H1 (cell line): Measurements from ENCODE around the gene SLC27A1. TPM values are rescaled to one million over a fixed set of nuclear protein-coding genes. Genes with fewer than 3 reads are reported as not detected.

Experiments used
- BACH1 ChIP-seq: IDR thresholded peaks from 2 replicates; pipeline ENCODE4 v1.6.1; 2012; ENCODE audit warnings: low read length, improper control_type of control experiment
- CBX5 ChIP-seq: fragments of 300-800, 300-1000 bp; sonication (generic); IDR thresholded peaks from 2 replicates; pipeline ENCODE4 v1.7.1; 2016; ENCODE audit warnings: antibody characterized with exemption, low read length, low read depth
- CEBPB ChIP-seq: IDR thresholded peaks from 2 replicates; pipeline ENCODE4 v1.6.1; 2012; ENCODE audit warnings: low read depth, low read length
- CREB1 ChIP-seq: IDR thresholded peaks from 2 replicates; pipeline ENCODE4 v1.6.1; 2012; ENCODE audit warnings: inconsistent platforms
- FOSL1 ChIP-seq: IDR thresholded peaks from 2 replicates; pipeline ENCODE4 v1.6.1; 2011; ENCODE audit warnings: mild to moderate bottlenecking, low read depth, low read length, moderate library complexity; ENCODE audit not compliant: insufficient read depth
- HDAC2 ChIP-seq, 2 experiments: fragments of 300-600 bp in 1 of 2; sonication (generic) in 1 of 2; IDR thresholded peaks; 2 replicates each; pipeline ENCODE4 v1.6.1; 2011 to 2012; ENCODE audit warnings: low read depth in 2 of 2, low read length in 2 of 2, mild to moderate bottlenecking in 2 of 2, moderate library complexity in 2 of 2, borderline replicate concordance in 1 of 2, inconsistent platforms in 1 of 2
- JUND ChIP-seq: IDR thresholded peaks from 2 replicates; pipeline ENCODE4 v1.6.1; 2011; ENCODE audit warnings: mild to moderate bottlenecking, improper control_type of control experiment, low read length
- KDM1A ChIP-seq: fragments of 200-600, 300-600 bp; sonication (generic); IDR thresholded peaks from 2 replicates; pipeline ENCODE4 v1.7.1; 2016; ENCODE audit warnings: mild to moderate bottlenecking, low read length, borderline replicate concordance
- RNF2 ChIP-seq: fragments of 200-900, 300-1000 bp; sonication (generic); IDR thresholded peaks from 2 replicates; pipeline ENCODE4 v1.7.1; 2016; ENCODE audit warnings: borderline replicate concordance, low read depth, mild to moderate bottlenecking, antibody characterized with exemption, low read length; ENCODE audit not compliant: poor library complexity, severe bottlenecking; ENCODE audit errors: missing control alignments
- SAP30 ChIP-seq: fragments of 300-600 bp; sonication (generic); IDR thresholded peaks from 2 replicates; pipeline ENCODE4 v1.7.1; 2012; ENCODE audit warnings: low read length, moderate library complexity, mild to moderate bottlenecking, inconsistent platforms; ENCODE audit not compliant: insufficient read depth, insufficient replicate concordance
- SIN3A ChIP-seq, 2 experiments: IDR thresholded peaks in 1 of 2; conservative IDR thresholded peaks in 1 of 2; 2 replicates each; pipeline ENCODE4 v1.6.1; 2011 to 2012; ENCODE audit warnings: low read length in 2 of 2, improper control_type of control experiment in 1 of 2, low read depth in 1 of 2, mild to moderate bottlenecking in 1 of 2
- SP1 ChIP-seq: IDR thresholded peaks from 2 replicates; pipeline ENCODE4 v1.6.1; 2011; ENCODE audit warnings: low read depth, low read length
- TAF7 ChIP-seq: optimal IDR thresholded peaks from 2 replicates; pipeline ENCODE3; 2011; ENCODE audit warnings: low read depth, mild to moderate bottlenecking, inconsistent platforms, low read length, moderate library complexity, borderline replicate concordance
- YY1 ChIP-seq: IDR thresholded peaks from 2 replicates; pipeline ENCODE4 v1.6.1; 2011; ENCODE audit warnings: low read depth, mild to moderate bottlenecking, low read length
- polyA plus RNA-seq, 7 experiments: library from polyadenylated mRNA; depleted of rRNA in 3 of 7; stranded (reverse) in 5 of 7; unstranded in 2 of 7; fragments of >200 nt in 5 of 7; fragments of 200-250 nt in 2 of 7; gene quantifications; 1 replicate in 5 of 7; 2 replicates in 1 of 7; 4 replicates in 1 of 7; pipeline versions ENCODE4 v1.2.1 to v1.2.3, GENCODE V29; 2011 to 2013; ENCODE audit warnings: missing spikeins in 2 of 7, mixed read lengths in 2 of 7
- total RNA-seq: library from RNA; stranded (reverse); fragmentation: NEBNext Ultra II Directional; extraction: Animal tissue kit (Norgen Biotek cat#: 25700); gene quantifications from 2 replicates; pipeline ENCODE4 v1.2.1, GENCODE V29; 2021
- TF ChIP-seq, protein P1 (sequence below): IDR thresholded peaks from 2 replicates; pipeline ENCODE4 v1.6.1; 2011; ENCODE audit warnings: low read depth, mild to moderate bottlenecking, low read length; ENCODE audit not compliant: insufficient read depth
- TF ChIP-seq, protein P2 (sequence below): IDR thresholded peaks from 2 replicates; pipeline ENCODE4 v1.6.1; 2012; ENCODE audit warnings: low read length, inconsistent platforms

The SLC27A1 gene
- total and polyA plus RNA-seq, 2 of the 8 experiments (the other 6 are each of a cell fraction or from before 2014, with no cell fraction given): 7.5 to 9.1 TPM

DNA sequence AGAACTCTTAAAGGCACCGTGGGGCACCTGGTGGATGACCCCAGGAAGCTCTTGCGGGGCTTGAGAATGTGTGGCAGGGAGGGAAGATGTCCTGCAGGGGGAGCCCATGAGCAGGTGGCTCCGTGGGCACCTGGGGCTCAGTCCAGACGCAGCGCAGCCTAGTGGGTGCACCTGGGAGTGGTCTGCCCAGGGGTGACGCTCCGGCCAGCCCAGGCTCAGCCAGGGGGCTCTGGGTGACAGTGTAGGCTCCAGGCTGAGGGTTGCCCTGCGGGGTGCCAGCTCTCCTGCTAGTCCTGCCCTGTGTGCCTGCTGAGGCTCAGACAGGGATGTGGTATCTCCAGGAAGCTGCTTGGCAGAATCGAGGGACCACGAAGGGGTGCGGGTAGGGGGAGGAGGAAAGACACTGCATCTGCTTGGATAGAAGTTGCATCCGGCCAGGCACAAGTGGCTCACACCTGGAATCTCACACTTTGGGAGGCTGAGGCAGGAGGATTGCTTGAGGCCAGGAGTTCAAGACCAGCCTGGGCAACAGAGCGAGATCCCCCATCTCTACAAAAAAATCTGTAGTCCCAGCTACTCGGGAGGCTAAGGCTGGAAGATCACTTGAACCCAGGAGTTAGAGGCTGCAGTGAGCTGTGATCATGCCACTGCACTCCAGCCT lies 26.1 kb downstream of the SLC27A1 start (continued):
- TF ChIP-seq SAP30: no peak
- TF ChIP-seq YY1: 0 out of 2 replicates have a peak, but pooled peaks have one; percentile 73
- TF ChIP-seq TAF7: peak; percentile 92
- TF ChIP-seq, protein P1, sequence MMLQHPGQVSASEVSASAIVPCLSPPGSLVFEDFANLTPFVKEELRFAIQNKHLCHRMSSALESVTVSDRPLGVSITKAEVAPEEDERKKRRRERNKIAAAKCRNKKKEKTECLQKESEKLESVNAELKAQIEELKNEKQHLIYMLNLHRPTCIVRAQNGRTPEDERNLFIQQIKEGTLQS: no peak
- TF ChIP-seq KDM1A: no peak
- TF ChIP-seq, protein P2, sequence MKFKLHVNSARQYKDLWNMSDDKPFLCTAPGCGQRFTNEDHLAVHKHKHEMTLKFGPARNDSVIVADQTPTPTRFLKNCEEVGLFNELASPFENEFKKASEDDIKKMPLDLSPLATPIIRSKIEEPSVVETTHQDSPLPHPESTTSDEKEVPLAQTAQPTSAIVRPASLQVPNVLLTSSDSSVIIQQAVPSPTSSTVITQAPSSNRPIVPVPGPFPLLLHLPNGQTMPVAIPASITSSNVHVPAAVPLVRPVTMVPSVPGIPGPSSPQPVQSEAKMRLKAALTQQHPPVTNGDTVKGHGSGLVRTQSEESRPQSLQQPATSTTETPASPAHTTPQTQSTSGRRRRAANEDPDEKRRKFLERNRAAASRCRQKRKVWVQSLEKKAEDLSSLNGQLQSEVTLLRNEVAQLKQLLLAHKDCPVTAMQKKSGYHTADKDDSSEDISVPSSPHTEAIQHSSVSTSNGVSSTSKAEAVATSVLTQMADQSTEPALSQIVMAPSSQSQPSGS: no peak
- no peak for TF ChIP-seq CBX5
- peak; percentile 85 for TF ChIP-seq BACH1
- peak; percentile 56; the same call in 1 of the 2 replicates for TF ChIP-seq SP1
- peak; percentile 74 for TF ChIP-seq CREB1
- peak; percentile 48; the same call in 1 of the 2 replicates for TF ChIP-seq JUND
- no peak for TF ChIP-seq RNF2
- no peak for TF ChIP-seq FOSL1
- TF ChIP-seq CEBPB: no peak
- no peak for TF ChIP-seq HDAC2 (IDR thresholded peaks at IDR 0.05; ENCODE audit: borderline replicate concordance in 1 of 2, low read depth in 2 of 2, low read length in 2 of 2)
- 0 out of 4 replicates have a peak, but pooled peaks have one; percentile 40 to 52 for TF ChIP-seq SIN3A (conservative IDR thresholded peaks at IDR 0.05 in 1 of 2, IDR thresholded peaks at IDR 0.05 in 1 of 2; ENCODE audit: low read depth in 1 of 2, low read length in 2 of 2)
- TF ChIP-seq, all 59 proteins: peak for 17
